ENCODE measurements around the gene VWA5B1. TPM values are rescaled to one million over a fixed set of nuclear protein-coding genes. Genes with fewer than 3 reads are reported as not detected.
A peak's percentile ranks its signal among the peaks of the same experiment; 100 is the strongest.

VWA5B1 gene
- total and polyA plus RNA-seq, 5 donors = 0.18 to 0.51 (median 0.19) TPM

DNA sequence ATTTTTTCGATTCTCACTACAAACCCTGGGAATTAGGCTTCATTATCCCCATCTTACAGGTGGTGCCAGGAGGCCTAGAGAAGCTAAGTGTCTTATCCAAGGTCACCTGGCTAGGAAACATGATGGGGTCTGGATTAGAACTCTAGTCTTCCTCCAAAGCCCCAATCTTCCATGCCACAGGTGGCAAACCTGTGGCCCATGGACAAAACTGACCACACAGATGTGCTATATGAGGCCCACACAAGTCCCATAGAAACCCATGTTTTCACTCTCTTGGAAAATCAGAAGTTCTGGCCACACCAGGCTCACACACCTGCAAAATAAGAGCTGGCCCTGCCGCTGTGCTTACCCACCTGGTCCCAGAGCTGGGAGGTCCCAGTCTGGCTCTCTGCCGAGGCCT is 21.6 kb downstream of the VWA5B1 start:
- no peak for DNase-seq
- no peaks in the 10 kb centered on the region for H3K27me3 ChIP-seq (ENCODE audit: control insufficient read depth, insufficient read depth)
- intact Hi-C loops (cut with DNase I) = no loop called here
- peaks cover 3% of the 10 kb centered on the region for H3K4me1 ChIP-seq (ENCODE audit: control insufficient read depth, insufficient read depth, low read length)
- no peak for ATAC-seq
- H3K4me3 ChIP-seq (ENCODE audit: low read length) = no peak overlapping the region
- no peak overlapping the region for H3K27ac ChIP-seq (ENCODE audit: low read length)
- 97% methylated on average over 3 of the region's 3 CpGs for WGBS
- no peaks in the 10 kb centered on the region for H3K9me3 ChIP-seq (ENCODE audit: control insufficient read depth, low read length)

GRCh38 chr1:20312818-20313217 is 22.1 kb downstream of the VWA5B1 start:
- ATAC-seq = no peak
- 94% methylated on average over 12 of the region's 12 CpGs for WGBS

GRCh38 chr1:20317471-20317870 is 26.8 kb downstream of the VWA5B1 start:
- intact Hi-C loops (cut with DNase I) = no loop called here
- H3K9me3 ChIP-seq (ENCODE audit: control insufficient read depth, low read length) = no peaks in the 10 kb centered on the region
- H3K4me1 ChIP-seq (ENCODE audit: control insufficient read depth, insufficient read depth, low read length) = peaks cover 2% of the 10 kb centered on the region
- no peaks in the 10 kb centered on the region for H3K27me3 ChIP-seq (ENCODE audit: control insufficient read depth, insufficient read depth)
- DNase-seq = no peak
- 88% methylated on average over 11 of the region's 11 CpGs for WGBS
- H3K27ac ChIP-seq (ENCODE audit: low read length) = no peak overlapping the region
- H3K4me3 ChIP-seq (ENCODE audit: low read length) = no peak overlapping the region
- no peak for ATAC-seq

More at GRCh38 chr1:20312818-20313217, 22.1 kb downstream of the VWA5B1 start:
- intact Hi-C loops (cut with DNase I) = no loop called here
- no peak overlapping the region for H3K4me3 ChIP-seq (ENCODE audit: low read length)
- no peak for DNase-seq
- H3K27me3 ChIP-seq (ENCODE audit: control insufficient read depth, insufficient read depth) = no peaks in the 10 kb centered on the region
- no peak overlapping the region for H3K27ac ChIP-seq (ENCODE audit: low read length)
- H3K4me1 ChIP-seq (ENCODE audit: control insufficient read depth, insufficient read depth, low read length) = peaks cover 3% of the 10 kb centered on the region
- no peaks in the 10 kb centered on the region for H3K9me3 ChIP-seq (ENCODE audit: control insufficient read depth, low read length)

- H3K27ac ChIP-seq (ENCODE audit: low read length) = no peak overlapping the region
- no peak for DNase-seq
- WGBS = 93% methylated on average over 14 of the region's 14 CpGs
These were observed 27.8 kb downstream of the VWA5B1 start for GRCh38 chr1:20318521-20318920.

GRCh38 chr1:20318971-20319370 is 28.3 kb downstream of the VWA5B1 start:
- no peaks in the 10 kb centered on the region for H3K9me3 ChIP-seq (ENCODE audit: control insufficient read depth, low read length)
- intact Hi-C loops (cut with DNase I) = no loop called here
- no peaks in the 10 kb centered on the region for H3K27me3 ChIP-seq (ENCODE audit: control insufficient read depth, insufficient read depth)
- ATAC-seq (no peak), DNase-seq (no peak)
- peaks cover 2% of the 10 kb centered on the region for H3K4me1 ChIP-seq (ENCODE audit: control insufficient read depth, insufficient read depth, low read length)
- 90% methylated on average over 4 of the region's 4 CpGs for WGBS
- H3K4me3 ChIP-seq (ENCODE audit: low read length) = no peak overlapping the region
- no peak overlapping the region for H3K27ac ChIP-seq (ENCODE audit: low read length)

More at GRCh38 chr1:20318521-20318920, 27.8 kb downstream of the VWA5B1 start:
- Histone ChIP-seq H3K27me3 (ENCODE audit: control insufficient read depth, insufficient read depth) (no peaks in the 10 kb centered on the region), H3K4me3 (ENCODE audit: low read length) (no peak overlapping the region), H3K9me3 (ENCODE audit: control insufficient read depth, low read length) (no peaks in the 10 kb centered on the region), H3K4me1 (ENCODE audit: control insufficient read depth, insufficient read depth, low read length) (peaks cover 2% of the 10 kb centered on the region)
- intact Hi-C loops (cut with DNase I) = no loop called here
- ATAC-seq = no peak

DNA sequence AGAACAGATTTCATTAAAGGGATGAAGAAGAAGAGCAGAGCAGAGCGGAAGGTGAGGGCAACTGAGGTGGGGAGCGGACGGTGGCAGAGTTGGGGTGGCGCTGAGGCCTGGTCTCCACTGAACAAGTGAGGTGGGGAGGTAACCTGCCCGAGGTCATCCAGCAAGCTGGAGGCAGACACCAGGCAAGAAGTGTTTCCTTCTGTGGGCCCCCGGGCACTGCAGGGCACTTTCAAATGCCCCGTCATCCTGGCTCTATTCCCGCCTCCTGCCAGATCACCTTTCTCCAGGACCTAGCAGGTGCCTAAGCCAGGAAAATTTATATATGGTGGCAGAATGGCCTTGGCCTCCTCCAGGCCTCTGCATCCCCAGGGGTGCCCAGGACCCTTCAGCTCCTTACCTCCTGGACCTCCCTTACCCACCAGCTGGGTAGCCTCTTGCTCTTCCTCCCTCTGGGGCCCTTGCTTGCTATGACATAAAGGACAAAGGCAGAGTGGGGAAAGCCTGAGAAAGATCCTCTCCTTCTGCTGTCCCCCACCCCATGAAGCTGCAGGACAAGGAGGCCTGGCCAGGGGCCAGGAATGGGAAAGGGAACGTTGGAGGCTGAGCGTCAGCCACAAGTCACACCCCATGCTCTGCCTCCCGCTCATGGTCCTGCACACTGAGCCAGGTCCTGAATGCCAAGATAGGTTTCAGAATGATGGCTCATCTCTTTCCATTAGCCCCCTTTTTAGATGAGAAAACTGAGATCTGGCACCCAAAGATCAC is 29.0 kb downstream of the VWA5B1 start:
- H3K4me1 ChIP-seq (ENCODE audit: control insufficient read depth, insufficient read depth, low read length) = peaks cover 2% of the 10 kb centered on the region
- no peak for DNase-seq
- no peak overlapping the region for H3K4me3 ChIP-seq (ENCODE audit: low read length)
- H3K27ac ChIP-seq (ENCODE audit: low read length) = no peak overlapping the region
- 75% methylated on average over 11 of the region's 11 CpGs for WGBS
- H3K27me3 ChIP-seq (ENCODE audit: control insufficient read depth, insufficient read depth) = no peaks in the 10 kb centered on the region
- intact Hi-C loops (cut with DNase I) = no loop called here
- H3K9me3 ChIP-seq (ENCODE audit: control insufficient read depth, low read length) = no peaks in the 10 kb centered on the region
- ATAC-seq = peak in 1 of 2 donors; percentile 20

- intact Hi-C loops (cut with DNase I) = no loop called here
- Histone ChIP-seq H3K27me3 (ENCODE audit: control insufficient read depth, insufficient read depth) (no peaks in the 10 kb centered on the region), H3K27ac (ENCODE audit: low read length) (no peak overlapping the region), H3K4me1 (ENCODE audit: control insufficient read depth, insufficient read depth, low read length) (peaks cover 2% of the 10 kb centered on the region), H3K9me3 (ENCODE audit: control insufficient read depth, low read length) (no peaks in the 10 kb centered on the region), H3K4me3 (ENCODE audit: low read length) (no peak overlapping the region)
- DNase-seq = no peak
- 69% methylated on average over 6 of the region's 6 CpGs for WGBS
- peak in 1 of 2 donors; percentile 15 for ATAC-seq
These were observed 30.0 kb downstream of the VWA5B1 start for GRCh38 chr1:20320704-20321103.

DNA sequence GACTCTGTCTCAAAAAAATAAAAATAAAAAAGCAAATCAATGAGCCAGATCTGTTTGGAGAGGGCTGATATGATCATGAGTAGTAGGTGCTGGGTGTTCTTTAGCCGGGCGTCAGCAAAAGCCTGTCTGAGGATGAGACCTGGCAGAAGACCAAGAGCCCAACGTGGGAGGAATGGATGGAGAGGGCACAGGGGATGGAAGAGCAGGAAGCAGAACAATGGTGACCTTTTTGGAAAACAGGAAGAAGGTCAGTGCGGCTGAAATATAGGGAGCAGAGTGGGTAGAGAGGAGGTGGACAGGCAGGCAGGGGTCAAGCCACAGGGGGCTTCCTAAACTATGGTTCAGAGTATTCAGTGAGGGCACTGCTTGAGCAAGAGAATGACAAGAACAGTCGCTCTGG is 30.9 kb downstream of the VWA5B1 start:
- Histone ChIP-seq H3K4me3 (ENCODE audit: low read length) (no peak overlapping the region), H3K4me1 (ENCODE audit: control insufficient read depth, insufficient read depth, low read length) (peaks cover 2% of the 10 kb centered on the region), H3K27me3 (ENCODE audit: control insufficient read depth, insufficient read depth) (no peaks in the 10 kb centered on the region), H3K9me3 (ENCODE audit: control insufficient read depth, low read length) (no peaks in the 10 kb centered on the region), H3K27ac (ENCODE audit: low read length) (no peak overlapping the region)
- 23% methylated on average over 5 of the region's 5 CpGs for WGBS
- intact Hi-C loops (cut with DNase I) = no loop called here
- ATAC-seq (peak in 1 of 2 donors; percentile 12), DNase-seq (no peak)

GRCh38 chr1:20322081-20322824 is 31.6 kb downstream of the VWA5B1 start:
- WGBS = 49% methylated on average over 11 of the region's 11 CpGs
- Histone ChIP-seq H3K27me3 (ENCODE audit: control insufficient read depth, insufficient read depth) (no peaks in the 10 kb centered on the region), H3K27ac (ENCODE audit: low read length) (no peak overlapping the region), H3K9me3 (ENCODE audit: control insufficient read depth, low read length) (no peaks in the 10 kb centered on the region), H3K4me3 (ENCODE audit: low read length) (no peak overlapping the region), H3K4me1 (ENCODE audit: control insufficient read depth, insufficient read depth, low read length) (peaks cover 2% of the 10 kb centered on the region)
- intact Hi-C loops (cut with DNase I) = no loop called here
- DNase-seq (no peak), ATAC-seq (no peak)

DNA sequence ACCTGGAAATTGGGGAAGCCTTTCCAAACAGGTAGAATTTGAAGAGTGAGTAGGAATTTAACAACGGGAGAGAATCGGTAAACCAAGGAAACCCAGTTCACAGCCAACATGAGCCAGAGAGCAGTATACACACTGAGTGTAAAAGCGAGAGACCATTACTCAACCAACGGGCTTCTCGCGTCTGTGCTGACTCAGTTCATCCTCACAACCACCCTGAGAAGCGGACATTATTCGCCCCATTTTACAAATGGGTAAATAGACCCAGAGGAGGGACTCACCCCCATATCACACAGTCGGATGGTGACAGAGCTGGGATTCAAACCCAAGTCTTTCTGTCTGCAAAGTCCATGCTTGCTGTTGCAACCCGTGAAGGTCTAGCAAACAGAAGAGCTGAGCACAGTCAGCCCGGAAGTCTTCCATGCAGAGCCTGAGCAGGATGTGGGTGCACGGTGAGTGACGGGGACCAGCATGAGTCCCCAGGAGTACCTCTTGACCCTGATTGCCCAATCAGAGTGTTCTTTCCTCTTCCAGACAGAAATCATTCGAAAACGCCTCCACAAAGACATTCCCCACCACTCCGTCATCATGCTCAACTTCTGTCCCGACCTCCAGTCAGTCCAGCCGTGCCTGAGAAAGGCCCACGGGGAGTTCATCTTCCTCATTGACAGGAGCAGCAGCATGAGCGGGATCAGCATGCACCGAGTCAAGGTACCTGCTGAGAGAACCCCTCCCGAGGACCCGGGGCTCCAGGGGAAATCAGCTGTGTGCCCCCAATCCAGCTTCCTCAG is 32.3 kb downstream of the VWA5B1 start:
- H3K27me3 ChIP-seq (ENCODE audit: control insufficient read depth, insufficient read depth) = no peaks in the 10 kb centered on the region
- H3K4me3 ChIP-seq (ENCODE audit: low read length) = no peak overlapping the region
- H3K27ac ChIP-seq (ENCODE audit: low read length) = no peak overlapping the region
- 87% methylated on average over 23 of the region's 23 CpGs for WGBS
- H3K9me3 ChIP-seq (ENCODE audit: control insufficient read depth, low read length) = no peaks in the 10 kb centered on the region
- H3K4me1 ChIP-seq (ENCODE audit: control insufficient read depth, insufficient read depth, low read length) = peaks cover 2% of the 10 kb centered on the region
- intact Hi-C loops (cut with DNase I) = no loop called here
- DNase-seq = no peak
- no peak for ATAC-seq

GRCh38 chr1:20323613-20323920 is 32.9 kb downstream of the VWA5B1 start:
- ATAC-seq = no peak
- no peak for DNase-seq
- 92% methylated on average over 3 of the region's 3 CpGs for WGBS
- Histone ChIP-seq H3K9me3 (ENCODE audit: control insufficient read depth, low read length) (no peaks in the 10 kb centered on the region), H3K27ac (ENCODE audit: low read length) (no peak overlapping the region), H3K4me1 (ENCODE audit: control insufficient read depth, insufficient read depth, low read length) (peaks cover 2% of the 10 kb centered on the region), H3K27me3 (ENCODE audit: control insufficient read depth, insufficient read depth) (no peaks in the 10 kb centered on the region), H3K4me3 (ENCODE audit: low read length) (no peak overlapping the region)
- intact Hi-C loops (cut with DNase I) = no loop called here

Measured in right cardiac atrium (tissue), 5 donors.